ENCODE data around the gene HIRA.

DNA sequence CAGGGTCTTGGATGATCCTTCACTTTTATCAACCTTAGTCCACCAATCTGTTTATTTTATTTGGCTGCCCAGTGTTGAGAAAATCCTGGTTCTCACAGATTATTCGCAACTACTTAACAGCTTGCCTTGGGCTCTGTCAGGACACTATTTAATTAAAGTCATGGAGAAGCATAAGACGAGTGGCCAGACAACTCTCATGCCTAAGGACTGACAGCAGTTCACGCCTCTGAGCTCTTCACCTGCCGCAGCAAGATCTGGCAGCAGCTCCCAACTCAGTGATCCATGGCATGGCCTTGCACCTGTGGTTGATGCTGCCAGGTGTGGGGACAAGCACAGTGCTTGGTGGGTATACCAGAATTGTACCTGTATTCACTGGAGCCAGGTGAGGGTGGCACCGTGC lies 37.8 kb downstream of the HIRA start:
- TF ChIP-seq TBP (optimal IDR thresholded peaks at IDR 0.05; ENCODE audit: low read depth, low read length) (no peak), ZBTB7A (IDR thresholded peaks at IDR 0.05; ENCODE audit: borderline replicate concordance, control insufficient read depth, low read depth, low read length) (no peak), HDAC2 (IDR thresholded peaks at IDR 0.05) (no peak), SMC3 (conservative IDR thresholded peaks at IDR 0.05; ENCODE audit: insufficient read depth, low read depth, low read length) (no peak), EZH2 (IDR thresholded peaks at IDR 0.05; ENCODE audit: borderline replicate concordance, low read depth, low read length) (no peak), EWSR1 (IDR thresholded peaks at IDR 0.05; ENCODE audit: borderline replicate concordance, low read depth, partially characterized antibody) (no peak), SRSF1 (IDR thresholded peaks at IDR 0.05; ENCODE audit: low read depth, low read length) (no peak), POLR2A (conservative IDR thresholded peaks at IDR 0.05) (no peak; the same call in 1 of the 2 replicates), ATF7 (IDR thresholded peaks at IDR 0.05) (no peak), ZNF274 (IDR thresholded peaks at IDR 0.05; ENCODE audit: borderline replicate concordance, low read depth, low read length) (no peak)
- TF ChIP-seq, protein P1, sequence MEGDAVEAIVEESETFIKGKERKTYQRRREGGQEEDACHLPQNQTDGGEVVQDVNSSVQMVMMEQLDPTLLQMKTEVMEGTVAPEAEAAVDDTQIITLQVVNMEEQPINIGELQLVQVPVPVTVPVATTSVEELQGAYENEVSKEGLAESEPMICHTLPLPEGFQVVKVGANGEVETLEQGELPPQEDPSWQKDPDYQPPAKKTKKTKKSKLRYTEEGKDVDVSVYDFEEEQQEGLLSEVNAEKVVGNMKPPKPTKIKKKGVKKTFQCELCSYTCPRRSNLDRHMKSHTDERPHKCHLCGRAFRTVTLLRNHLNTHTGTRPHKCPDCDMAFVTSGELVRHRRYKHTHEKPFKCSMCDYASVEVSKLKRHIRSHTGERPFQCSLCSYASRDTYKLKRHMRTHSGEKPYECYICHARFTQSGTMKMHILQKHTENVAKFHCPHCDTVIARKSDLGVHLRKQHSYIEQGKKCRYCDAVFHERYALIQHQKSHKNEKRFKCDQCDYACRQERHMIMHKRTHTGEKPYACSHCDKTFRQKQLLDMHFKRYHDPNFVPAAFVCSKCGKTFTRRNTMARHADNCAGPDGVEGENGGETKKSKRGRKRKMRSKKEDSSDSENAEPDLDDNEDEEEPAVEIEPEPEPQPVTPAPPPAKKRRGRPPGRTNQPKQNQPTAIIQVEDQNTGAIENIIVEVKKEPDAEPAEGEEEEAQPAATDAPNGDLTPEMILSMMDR (IDR thresholded peaks at IDR 0.05 in 2 of 3, conservative IDR thresholded peaks at IDR 0.05 in 1 of 3; ENCODE audit: insufficient read depth in 2 of 3, low read depth in 1 of 3, low read length in 3 of 3): no peak
- TF ChIP-seq, protein P2, sequence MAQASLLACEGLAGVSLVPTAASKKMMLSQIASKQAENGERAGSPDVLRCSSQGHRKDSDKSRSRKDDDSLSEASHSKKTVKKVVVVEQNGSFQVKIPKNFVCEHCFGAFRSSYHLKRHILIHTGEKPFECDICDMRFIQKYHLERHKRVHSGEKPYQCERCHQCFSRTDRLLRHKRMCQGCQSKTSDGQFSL (CRISPR knock-in tag; IDR thresholded peaks at IDR 0.05): no peak
- TF ChIP-seq, protein P2 (tag; IDR thresholded peaks at IDR 0.05): no peak
